DMS 273 (cell line): Measurements from ENCODE around the gene AADACL4.
"Not testable (repeated sequence)": the region's sequence is repeated elsewhere in the genome, so short reads cannot be mapped to it uniquely, and the experiment has no call there.

Experiments
- DNase-seq: peaks from one replicate; lab custom pipeline; 2025; ENCODE audit not compliant: unreplicated experiment; lab: John Stamatoyannopoulos, UW

The AADACL4 gene

DNA sequence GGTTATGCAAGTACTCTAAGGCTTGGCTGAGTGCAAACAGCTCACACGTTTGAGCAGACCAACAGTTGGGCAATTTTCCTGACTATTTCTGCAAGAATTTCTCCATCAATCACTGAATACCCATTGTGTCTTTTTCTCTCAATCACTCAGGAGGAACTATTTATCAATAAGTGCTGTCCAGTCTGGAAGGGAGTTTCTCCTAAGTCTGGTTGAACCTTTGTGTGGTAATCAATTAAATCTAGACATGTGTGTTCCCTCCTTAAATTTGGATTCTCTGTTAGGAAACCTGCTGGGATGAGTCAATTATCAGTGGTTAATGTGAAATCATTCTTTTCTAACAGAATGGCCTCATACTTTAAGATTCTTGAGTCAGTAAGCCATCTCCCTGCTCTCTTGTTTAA lies 65.2 kb downstream of the AADACL4 start:
- DNase-seq = no peak

DNA sequence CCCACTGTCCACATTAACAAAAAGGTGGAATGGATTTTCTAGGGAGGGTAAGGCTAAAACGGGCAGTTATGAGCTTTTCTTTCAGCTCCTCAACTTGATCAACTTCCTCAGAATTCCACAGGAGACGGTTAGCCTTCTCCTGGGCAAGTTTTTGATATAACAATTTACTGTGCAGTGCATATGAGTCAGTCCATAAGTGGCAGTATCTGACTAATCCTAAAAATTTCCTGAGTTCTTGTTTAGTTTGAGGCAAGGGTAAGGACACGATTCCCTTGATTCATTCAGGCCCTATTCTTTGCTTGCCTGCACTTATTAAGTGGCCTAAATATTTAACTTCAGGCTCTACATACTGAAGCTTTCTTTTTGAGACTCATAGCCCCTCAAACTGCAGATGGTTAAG lies 65.8 kb downstream of the AADACL4 start:
- DNase-seq = no peak

DNA sequence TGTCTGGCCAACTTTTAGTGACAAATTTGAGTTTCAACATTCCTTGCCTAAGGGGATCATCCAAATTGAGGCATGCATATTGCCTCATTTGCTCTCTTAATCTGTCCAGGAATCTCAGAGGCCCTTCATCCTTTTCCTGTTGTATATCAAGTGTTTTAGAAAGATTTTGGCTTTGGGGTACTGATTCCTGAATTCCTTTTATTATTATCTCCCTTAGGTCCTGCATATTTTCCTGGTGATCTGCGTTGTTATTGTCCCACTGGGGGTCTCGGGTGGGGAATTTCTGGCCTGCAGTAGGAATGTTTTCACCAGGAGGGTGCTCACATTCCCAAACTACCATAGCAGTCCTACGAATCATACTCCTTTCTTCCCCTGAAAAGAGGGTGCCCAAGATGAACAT lies 67.7 kb downstream of the AADACL4 start:
- no peak for DNase-seq

DNA sequence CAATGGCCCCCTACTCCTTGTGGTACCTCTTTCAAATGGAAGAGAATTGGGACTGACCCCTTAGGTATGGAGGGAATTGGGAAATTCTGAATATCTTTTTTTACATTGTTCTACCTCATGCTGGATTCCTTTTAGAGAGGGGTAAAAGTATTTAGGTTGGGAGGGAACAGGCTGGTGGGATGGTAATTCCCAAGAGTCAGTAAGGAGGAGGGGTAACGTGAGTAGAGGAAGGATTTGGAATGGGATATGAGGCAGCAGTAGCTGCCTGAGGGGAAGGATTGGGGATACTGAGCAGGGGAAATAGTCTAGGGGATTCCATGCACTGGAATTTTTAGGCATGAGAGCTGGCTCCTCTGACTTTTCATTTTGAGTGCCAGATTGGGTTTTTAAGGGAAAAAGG lies 68.2 kb downstream of the AADACL4 start:
- DNase-seq = no peak

DNA sequence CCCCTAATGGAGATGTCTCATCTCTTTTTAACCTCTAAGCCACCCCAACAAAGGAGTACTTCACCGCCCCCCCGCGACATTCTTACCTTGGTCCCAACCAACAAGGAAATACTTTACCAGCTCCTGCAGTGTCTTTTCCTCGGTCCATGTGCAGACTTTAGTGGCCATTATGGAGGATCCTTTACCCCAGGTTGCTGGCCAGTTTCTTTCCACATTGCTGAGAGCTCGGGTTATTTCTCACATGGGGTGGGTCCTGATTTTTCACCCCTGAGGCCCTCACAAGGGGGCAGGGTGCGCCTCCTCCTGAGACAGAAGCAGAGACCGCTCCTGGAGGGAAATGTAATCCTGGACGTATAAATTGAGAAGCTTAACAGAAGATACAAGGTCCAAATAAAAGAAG lies 69.0 kb downstream of the AADACL4 start:
- no peak for DNase-seq

- not testable (repeated sequence) for DNase-seq
These were observed 69.8 kb downstream of the AADACL4 start for GRCh38 chr1:12713651-12714050.

DNA sequence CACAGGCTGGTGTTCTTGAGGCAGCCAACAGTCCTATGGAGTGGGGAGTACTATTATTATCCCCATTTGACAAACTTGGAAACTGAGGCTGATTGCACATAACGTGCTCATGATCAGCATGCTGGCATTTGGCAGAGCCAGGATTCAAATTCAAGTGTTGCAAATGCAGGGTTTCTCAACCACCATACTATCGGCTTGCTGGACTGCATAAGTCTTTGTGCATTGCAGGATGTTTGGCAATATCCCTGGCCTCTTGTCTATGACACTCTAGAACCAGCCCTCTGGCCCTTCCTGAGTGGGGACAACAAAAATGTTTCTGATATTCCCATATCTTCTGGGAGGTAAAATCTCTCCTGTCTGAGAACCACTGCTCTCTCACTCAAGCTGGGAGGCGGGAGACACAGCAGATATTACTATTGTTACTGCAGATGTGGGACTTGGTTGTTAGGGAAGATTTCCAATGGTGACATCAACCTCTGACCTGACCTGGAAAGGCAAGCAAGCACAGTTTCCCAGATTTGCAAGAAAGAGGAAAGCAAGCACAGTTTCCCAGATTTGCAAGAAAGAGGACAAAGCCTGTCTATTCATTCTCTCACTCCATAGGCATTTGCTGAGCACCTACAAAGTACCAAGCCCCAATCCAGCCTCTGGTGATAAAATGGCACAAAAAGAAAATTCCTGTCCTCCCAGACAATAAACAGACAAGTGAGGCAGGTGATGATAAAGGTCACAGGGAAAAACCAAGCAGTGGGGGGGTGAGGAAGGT lies 71.0 kb downstream of the AADACL4 start:
- DNase-seq = no peak

DNA sequence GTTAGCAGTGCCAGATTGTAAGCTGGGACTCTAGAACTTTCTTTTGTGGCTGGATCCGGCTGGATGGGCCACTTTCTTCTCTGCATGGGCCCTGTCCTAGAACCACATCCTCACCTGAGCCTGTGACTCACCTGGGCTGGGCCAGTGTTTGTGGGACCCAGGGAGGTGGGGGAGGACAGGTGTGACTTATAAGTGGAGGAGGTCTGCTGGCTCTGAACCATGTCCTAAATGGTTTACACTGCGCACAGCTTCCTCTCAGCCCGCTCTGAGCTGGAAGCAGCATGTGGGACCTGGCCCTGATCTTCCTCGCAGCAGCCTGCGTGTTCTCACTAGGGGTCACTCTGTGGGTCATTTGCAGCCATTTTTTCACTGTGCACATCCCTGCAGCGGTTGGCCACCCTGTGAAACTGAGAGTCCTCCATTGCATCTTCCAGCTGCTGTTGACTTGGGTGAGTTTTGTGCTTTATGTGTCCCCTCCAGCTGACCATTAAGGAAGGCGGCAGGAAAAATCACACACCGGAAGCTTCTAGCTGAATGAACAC lies 72.1 kb downstream of the AADACL4 start, which contains the start of gene AADACL3:
Gene AADACL3 (plus strand): TSS at position 215 of the 542 bp plus-strand sequence. CDS start 67 bp downstream, at position 282.
- DNase-seq = no peak
